Natural killer cell (primary cell): ENCODE data around the gene MED13. TPM values are rescaled to one million over a fixed set of nuclear protein-coding genes. Genes with fewer than 3 reads are reported as not detected.
A peak's percentile ranks its signal among the peaks of the same experiment; 100 is the strongest.

Source experiments
- ATAC-seq, 3 donors: fragments of 150-1000 bp in 2 of 3; fragments of 200-7000 bp in 1 of 3; cut with Tn5 transposase; 1 replicate in 1 of 3; 2 replicates in 2 of 3; pipeline ENCODE4 v1.10.0; 2021; ENCODE audit warnings: mild to moderate bottlenecking in 2 of 3, moderate library complexity in 2 of 3
- DNase-seq, 2 donors: peaks; one replicate each; pipeline versions ENCODE4 v3.0.0 to v3.0.0-alpha.2; 2013 to 2021; ENCODE audit warnings: mixed read lengths in 1 of 2
- H3K27ac ChIP-seq: one replicate; pipeline ENCODE4 v1.5.1; 2013; ENCODE audit warnings: mild to moderate bottlenecking, low read length
- H3K27me3 ChIP-seq: one replicate; pipeline ENCODE4 v1.6.1; 2013; ENCODE audit warnings: low read length; ENCODE audit not compliant: control insufficient read depth, insufficient read depth
- H3K36me3 ChIP-seq: one replicate; pipeline ENCODE4 v1.6.1; 2013; ENCODE audit warnings: low read length; ENCODE audit not compliant: control insufficient read depth, insufficient read depth
- H3K4me1 ChIP-seq: one replicate; pipeline ENCODE4 v1.6.1; 2013; ENCODE audit warnings: low read length; ENCODE audit not compliant: control insufficient read depth, insufficient read depth
- H3K4me3 ChIP-seq: one replicate; pipeline ENCODE4 v1.5.1; 2013; ENCODE audit warnings: low read length
- H3K9me3 ChIP-seq: one replicate; pipeline ENCODE4 v1.6.1; 2013; ENCODE audit warnings: low read length; ENCODE audit not compliant: control insufficient read depth, insufficient read depth
- H3K27ac Mint-ChIP-seq, 2 donors: one replicate each; pipeline ENCODE4 v1.8.0; 2022; ENCODE audit warnings: mild to moderate bottlenecking in 2 of 2, mixed read lengths in 2 of 2, moderate library complexity in 1 of 2
- H3K27me3 Mint-ChIP-seq, 2 donors: one replicate each; pipeline ENCODE4 v1.8.0; 2022; ENCODE audit warnings: low read depth in 2 of 2, mixed read lengths in 2 of 2
- H3K36me3 Mint-ChIP-seq: one replicate; pipeline ENCODE4 v1.8.0; 2022; ENCODE audit warnings: mixed read lengths
- H3K4me1 Mint-ChIP-seq, 2 donors: one replicate each; pipeline ENCODE4 v1.8.0; 2022; ENCODE audit warnings: mixed read lengths in 2 of 2
- H3K4me3 Mint-ChIP-seq: one replicate; pipeline ENCODE4 v1.8.0; 2022; ENCODE audit warnings: mild to moderate bottlenecking, moderate library complexity, mixed read lengths
- H3K9me3 Mint-ChIP-seq, 2 donors: one replicate each; pipeline ENCODE4 v1.8.0; 2022; ENCODE audit warnings: mixed read lengths in 2 of 2
- CTCF ChIP-seq: fragments of 200-600 bp; IDR thresholded peaks from one replicate; pipeline ENCODE4 v1.8.0; 2022; ENCODE audit warnings: antibody characterized with exemption
- WGBS: methylation state at CpG from one replicate; pipeline ENCODE4 v1.1.7; 2013; ENCODE audit warnings: missing lambda C conversion rate; ENCODE audit not compliant: insufficient coverage; 5-methylcytosine and 5-hydroxymethylcytosine counted together
- intact Hi-C: fragments of 100-400 bp; cut with micrococcal nuclease; formaldehyde crosslinking; loops from one replicate; pipeline ENCODE4 v1.14.2; 2022
- total RNA-seq, 4 donors: library from RNA; stranded (reverse); fragments of 120-200 nt in 1 of 4; gene quantifications; one replicate each; pipeline versions ENCODE4 v1.2.3 to v1.2.4, GENCODE V29; 2013 to 2022

The MED13 gene
- total RNA-seq, 3 donors from 2014 or later (not counting 1 experiment from before 2014, with no cell fraction given), result 107 to 122 (median 116) TPM

GRCh38 chr17:62090868-62091267 lies 25.8 kb upstream of the MED13 start:
- intact Hi-C loops, result no loop called here

GRCh38 chr17:62090021-62090824 lies 25.1 kb upstream of the MED13 start:
- Histone ChIP-seq H3K27me3 (no peaks in the 10 kb centered on the region), H3K4me1 (no peaks in the 10 kb centered on the region), H3K36me3 (no peaks in the 10 kb centered on the region), H3K4me3 (no peak overlapping the region), H3K9me3 (no peaks in the 10 kb centered on the region), H3K27ac (no peak overlapping the region)
- DNase-seq (no peak), ATAC-seq (peak in 1 of 3 donors; percentile 24)
- peaks cover 0 to 5% of the 10 kb centered on the region in 2 donors for H3K27me3 Mint-ChIP-seq
- intact Hi-C loops, result no loop called here
- H3K27ac Mint-ChIP-seq, result no peak overlapping the region
- no peaks in the 10 kb centered on the region for H3K4me1 Mint-ChIP-seq
- WGBS, result 86% methylated on average over 6 of the region's 7 CpGs
- TF ChIP-seq CTCF, result no peak
- no peaks in the 10 kb centered on the region for H3K9me3 Mint-ChIP-seq
- no peak overlapping the region for H3K4me3 Mint-ChIP-seq
- no peaks in the 10 kb centered on the region for H3K36me3 Mint-ChIP-seq

More at GRCh38 chr17:62090868-62091267, 25.8 kb upstream of the MED13 start:
- no peak for TF ChIP-seq CTCF
- Histone ChIP-seq H3K27ac (no peak overlapping the region), H3K4me1 (no peaks in the 10 kb centered on the region), H3K36me3 (no peaks in the 10 kb centered on the region), H3K27me3 (no peaks in the 10 kb centered on the region), H3K4me3 (no peak overlapping the region), H3K9me3 (no peaks in the 10 kb centered on the region)
- ATAC-seq, result no peak
- Mint-ChIP-seq H3K9me3 (no peaks in the 10 kb centered on the region), H3K27me3 (peaks cover 0 to 5% of the 10 kb centered on the region in 2 donors), H3K4me1 (no peaks in the 10 kb centered on the region), H3K27ac (no peak overlapping the region), H3K36me3 (no peaks in the 10 kb centered on the region), H3K4me3 (no peak overlapping the region)
- DNase-seq, result no peak
- 88% methylated on average over 9 of the region's 9 CpGs for WGBS

GRCh38 chr17:62089334-62089733 lies 24.3 kb upstream of the MED13 start:
- WGBS, result 97% methylated on average over 2 of the region's 3 CpGs
- Mint-ChIP-seq H3K9me3 (no peaks in the 10 kb centered on the region), H3K27me3 (peaks cover 0 to 5% of the 10 kb centered on the region in 2 donors), H3K4me3 (no peak overlapping the region), H3K36me3 (no peaks in the 10 kb centered on the region), H3K4me1 (no peaks in the 10 kb centered on the region), H3K27ac (no peak overlapping the region)
- Histone ChIP-seq H3K4me1 (no peaks in the 10 kb centered on the region), H3K4me3 (no peak overlapping the region), H3K27me3 (no peaks in the 10 kb centered on the region), H3K27ac (no peak overlapping the region), H3K36me3 (no peaks in the 10 kb centered on the region), H3K9me3 (no peaks in the 10 kb centered on the region)
- TF ChIP-seq CTCF, result no peak
- ATAC-seq, result no peak
- DNase-seq, result no peak
- intact Hi-C loops, result no loop called here

GRCh38 chr17:62086737-62087136 lies 21.7 kb upstream of the MED13 start:
- no peak overlapping the region for H3K4me3 Mint-ChIP-seq

More at GRCh38 chr17:62086737-62087136, 21.7 kb upstream of the MED13 start:
- Mint-ChIP-seq H3K27ac (no peak overlapping the region), H3K4me1 (no peaks in the 10 kb centered on the region), H3K27me3 (peaks cover 0 to 4% of the 10 kb centered on the region in 2 donors), H3K36me3 (no peaks in the 10 kb centered on the region), H3K9me3 (no peaks in the 10 kb centered on the region)
- Histone ChIP-seq H3K4me3 (no peak overlapping the region), H3K27me3 (no peaks in the 10 kb centered on the region), H3K36me3 (no peaks in the 10 kb centered on the region), H3K9me3 (no peaks in the 10 kb centered on the region), H3K4me1 (no peaks in the 10 kb centered on the region), H3K27ac (no peak overlapping the region)
- ATAC-seq (no peak), DNase-seq (no peak)
- 100% methylated on average over 2 of the region's 2 CpGs for WGBS
- intact Hi-C loops, result no loop called here
- no peak for TF ChIP-seq CTCF
